Heart left ventricle (tissue), 16 donors: ENCODE results near the gene SIGLEC15. TPM values are rescaled to one million over a fixed set of nuclear protein-coding genes. Genes with fewer than 3 reads are reported as not detected.

ENCODE experiments used
- ATAC-seq, 4 donors: fragments of 200-7000 bp; cut with Tn5 transposase; one replicate each; pipeline ENCODE4 v1.9.1; 2020 to 2022; ENCODE audit warnings: moderate library complexity in 4 of 4, mild to moderate bottlenecking in 3 of 4, moderate number of reproducible peaks in 1 of 4
- DNase-seq, 5 donors: peaks; one replicate each; pipeline ENCODE4 v3.0.0-alpha.2; 2020
- H3K27ac ChIP-seq, 12 donors: fragments of 200-600 bp; sonication (generic) in 4 of 12; one replicate each; pipeline versions ENCODE4 v1.5.0 to v1.8.0; 2016 to 2022; ENCODE audit warnings: mild to moderate bottlenecking in 2 of 12
- H3K27me3 ChIP-seq, 9 donors: fragments of 200-600 bp; sonication (generic) in 2 of 9; one replicate each; pipeline versions ENCODE4 v1.5.1 to v1.8.0; 2016 to 2022; ENCODE audit warnings: mild to moderate bottlenecking in 3 of 9
- H3K36me3 ChIP-seq, 9 donors: fragments of 200-600 bp; sonication (generic) in 2 of 9; one replicate each; pipeline versions ENCODE4 v1.5.0 to v1.8.0; 2018 to 2022; ENCODE audit warnings: mild to moderate bottlenecking in 2 of 9
- H3K4me1 ChIP-seq, 12 donors: fragments of 200-600 bp; sonication (generic) in 4 of 12; one replicate each; pipeline versions ENCODE4 v1.5.0 to v1.8.0; 2016 to 2022; ENCODE audit warnings: mild to moderate bottlenecking in 3 of 12
- H3K4me3 ChIP-seq, 12 donors: fragments of 200-600 bp; sonication (generic) in 4 of 12; one replicate each; pipeline versions ENCODE4 v1.5.0 to v1.8.0; 2017 to 2022; ENCODE audit warnings: mild to moderate bottlenecking in 9 of 12, moderate library complexity in 4 of 12
- H3K9me3 ChIP-seq, 12 donors: fragments of 200-600 bp; sonication (generic) in 4 of 12; one replicate each; pipeline versions ENCODE4 v1.5.0 to v1.8.0; 2016 to 2022; ENCODE audit warnings: mild to moderate bottlenecking in 1 of 12
- POLR2A ChIP-seq, 2 donors: fragments of 450-650 bp; IDR thresholded peaks; one replicate each; pipeline ENCODE4 v1.6.1; 2017; ENCODE audit warnings: antibody characterized with exemption in 2 of 2, mild to moderate bottlenecking in 2 of 2, moderate library complexity in 2 of 2
- WGBS, 4 donors: extraction: QIAGEN DNeasy Blood & Tissue Kit in 2 of 4; methylation state at CpG; one replicate each; pipeline versions ENCODE4 v1.1.5 to v1.1.7; 2013 to 2018; 5-methylcytosine and 5-hydroxymethylcytosine counted together
- intact Hi-C, 10 donors: fragments of 100-400 bp; cut with DNase I; formaldehyde crosslinking; loops; one replicate each; pipeline versions ENCODE4 v1.11.1 to v1.14.2; 2022
- polyA plus RNA-seq, 2 donors: library from polyadenylated mRNA; stranded (reverse); fragments of 200-250 nt; gene quantifications; one replicate each; pipeline ENCODE4 v1.2.3, GENCODE V29; 2013
- total RNA-seq, 9 donors: library from RNA; depleted of rRNA in 2 of 9; stranded (reverse); fragments of >200 nt in 2 of 9; fragmentation: NEBNext Ultra II Directional in 3 of 9; extraction: Animal tissue kit (Norgen Biotek cat#: 25700) in 3 of 9; gene quantifications; one replicate each; pipeline versions ENCODE4 v1.1.0 to v1.2.4, GENCODE V29; 2016 to 2023
- TF ChIP-seq, protein P1 (sequence below), 12 donors: fragments of 200-600 bp; sonication (generic) in 4 of 12; IDR thresholded peaks; one replicate each; pipeline versions ENCODE4 v1.5.0 to v1.8.0; 2018 to 2022; ENCODE audit warnings: antibody characterized with exemption in 12 of 12, mild to moderate bottlenecking in 5 of 12
- donor health status: ischemic (EF 13 %, LVEDD 7.1; RV severe dilation, severe dysfunction).
- donor health status: healthy with polysubstance abuse.
- donor health status: DM: no; HTN: yes; CAD: no.
- donor health status: DM: no; HTN: no; CAD: no.
- donor health status: ischemic (EF 25% LVEDD 6.9; RV normal size, moderate dysfunction).
- donor health status: ischemic (EF 25% LVEDD 5.7; RV mildly dilated, moderate dysfunction).
- donor health status: healthy.
- donor health status: DM: yes; HTN: yes; CAD: no.
- donor health status: ischemic (EF 35%, LVEDD 5.7; RV mildly dilated, moderate dysfunction).
- donor health status: nonischemic (EF 11% LVEDD 7.7; RV severe dilation, severe dysfunction).
- donor health status: DM: yes; HTN: yes; CAD: no.
- donor health status: PGD.
- donor health status: ischemic (EF 29% LVEDD 5.4; RV normal size, mild dysfunction).
- donor health status: nonischemic (EF 23%, LVEDD 6.1; RV moderate dilation, normal function).

The SIGLEC15 gene
- total and polyA plus RNA-seq, 11 donors, result 0.08 to 0.77 (median 0.38) TPM; not detected in 4

GRCh38 chr18:45864081-45864480 is 38.6 kb downstream of the SIGLEC15 start:
- intact Hi-C loops, result no loop called here
- H3K4me1 ChIP-seq, result no peaks in the 10 kb centered on the region
- DNase-seq (no peak), ATAC-seq (no peak)
- peaks cover 0 to 100% (median 99%) of the 10 kb centered on the region in 9 donors for H3K36me3 ChIP-seq
- no peak overlapping the region for H3K27ac ChIP-seq
- 97 to 99% (median 98%) methylated on average over 5 of the region's 5 CpGs for WGBS, 4 donors
- no peak overlapping the region for H3K4me3 ChIP-seq
- no peaks in the 10 kb centered on the region for H3K9me3 ChIP-seq
- H3K27me3 ChIP-seq, result no peaks in the 10 kb centered on the region
- no peak for TF ChIP-seq POLR2A (IDR thresholded peaks at IDR 0.05)
- TF ChIP-seq, protein P1, sequence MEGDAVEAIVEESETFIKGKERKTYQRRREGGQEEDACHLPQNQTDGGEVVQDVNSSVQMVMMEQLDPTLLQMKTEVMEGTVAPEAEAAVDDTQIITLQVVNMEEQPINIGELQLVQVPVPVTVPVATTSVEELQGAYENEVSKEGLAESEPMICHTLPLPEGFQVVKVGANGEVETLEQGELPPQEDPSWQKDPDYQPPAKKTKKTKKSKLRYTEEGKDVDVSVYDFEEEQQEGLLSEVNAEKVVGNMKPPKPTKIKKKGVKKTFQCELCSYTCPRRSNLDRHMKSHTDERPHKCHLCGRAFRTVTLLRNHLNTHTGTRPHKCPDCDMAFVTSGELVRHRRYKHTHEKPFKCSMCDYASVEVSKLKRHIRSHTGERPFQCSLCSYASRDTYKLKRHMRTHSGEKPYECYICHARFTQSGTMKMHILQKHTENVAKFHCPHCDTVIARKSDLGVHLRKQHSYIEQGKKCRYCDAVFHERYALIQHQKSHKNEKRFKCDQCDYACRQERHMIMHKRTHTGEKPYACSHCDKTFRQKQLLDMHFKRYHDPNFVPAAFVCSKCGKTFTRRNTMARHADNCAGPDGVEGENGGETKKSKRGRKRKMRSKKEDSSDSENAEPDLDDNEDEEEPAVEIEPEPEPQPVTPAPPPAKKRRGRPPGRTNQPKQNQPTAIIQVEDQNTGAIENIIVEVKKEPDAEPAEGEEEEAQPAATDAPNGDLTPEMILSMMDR (IDR thresholded peaks at IDR 0.05), result no peak

DNA sequence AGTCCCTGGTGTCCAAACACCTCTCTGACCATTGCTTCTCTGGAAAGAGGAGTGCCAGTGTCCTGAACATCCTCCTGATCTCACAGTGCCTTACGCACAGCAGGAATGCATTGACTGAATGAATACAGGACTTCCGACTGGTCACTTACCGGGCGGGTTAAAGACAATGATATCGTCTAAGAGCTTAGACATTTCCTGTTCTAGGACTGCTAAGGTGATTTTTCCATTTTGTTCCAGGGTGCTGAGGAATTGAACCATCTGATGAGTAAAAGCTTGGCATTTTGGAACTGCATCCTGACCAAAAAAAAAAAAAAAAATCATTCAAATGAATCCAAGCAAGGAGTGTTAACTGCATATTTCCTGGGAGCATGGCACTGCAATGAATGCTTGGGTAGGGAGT is 40.0 kb downstream of the SIGLEC15 start:
- no peak for ATAC-seq

DNA sequence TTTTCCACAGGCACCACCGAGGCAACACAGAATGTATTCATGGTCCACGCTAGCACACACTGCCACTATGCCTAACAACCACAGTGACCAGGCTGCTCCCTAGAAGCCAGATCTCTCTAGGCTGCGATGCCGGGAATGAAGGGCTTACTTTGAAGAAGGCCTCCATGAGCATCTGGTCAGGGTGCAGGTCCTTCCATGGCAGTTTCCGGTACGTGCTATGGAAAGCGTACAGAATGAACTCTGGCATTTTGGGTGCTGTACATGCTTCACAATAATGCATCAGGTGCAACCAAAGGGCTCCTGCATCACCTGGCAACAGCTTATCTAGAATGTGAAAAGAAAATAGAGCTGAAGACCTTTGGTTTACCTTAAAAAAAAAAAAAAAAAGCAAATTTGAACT is 44.9 kb downstream of the SIGLEC15 start:
- Histone ChIP-seq H3K27me3 (no peaks in the 10 kb centered on the region), H3K27ac (no peak overlapping the region), H3K4me3 (no peak overlapping the region), H3K9me3 (no peaks in the 10 kb centered on the region), H3K36me3 (peaks cover 0 to 99% (median 93%) of the 10 kb centered on the region in 9 donors), H3K4me1 (no peaks in the 10 kb centered on the region)
- intact Hi-C loops, result no loop called here
- 94 to 96% (median 96%) methylated on average over 7 of the region's 7 CpGs for WGBS, 4 donors
- DNase-seq (no peak), ATAC-seq (no peak)
- TF ChIP-seq POLR2A (IDR thresholded peaks at IDR 0.05), result no peak

More for the DNA sequence above, 40.0 kb downstream of the SIGLEC15 start:
- Histone ChIP-seq H3K27ac (no peak overlapping the region), H3K4me3 (no peak overlapping the region), H3K36me3 (peaks cover 0 to 100% (median 99%) of the 10 kb centered on the region in 9 donors), H3K9me3 (no peaks in the 10 kb centered on the region), H3K4me1 (no peaks in the 10 kb centered on the region), H3K27me3 (no peaks in the 10 kb centered on the region)
- no peak for TF ChIP-seq POLR2A (IDR thresholded peaks at IDR 0.05)
- TF ChIP-seq, protein P1 (IDR thresholded peaks at IDR 0.05), result no peak
- no peak for DNase-seq
- intact Hi-C loops, result loop anchor here in 1 of 10 donors (5.0 kb wide), 1 partner anchor 37 kb away; no protein-coding TSS in a partner anchor
- WGBS, 4 donors, result 93 to 96% (median 95%) methylated on average over 5 of the region's 5 CpGs

GRCh38 chr18:45871431-45872084 is 46.1 kb downstream of the SIGLEC15 start:
- no peak for ATAC-seq
- H3K4me1 ChIP-seq, result no peaks in the 10 kb centered on the region
- no peak for TF ChIP-seq POLR2A (IDR thresholded peaks at IDR 0.05)
- TF ChIP-seq, protein P1 (IDR thresholded peaks at IDR 0.05), result no peak
- intact Hi-C loops, result no loop called here
- 76 to 83% (median 80%) methylated on average over 5 of the region's 5 CpGs for WGBS, 4 donors
- H3K36me3 ChIP-seq, result peaks cover 0 to 98% (median 93%) of the 10 kb centered on the region in 9 donors
- H3K27ac ChIP-seq, result no peak overlapping the region
- H3K4me3 ChIP-seq, result no peak overlapping the region
- H3K27me3 ChIP-seq, result no peaks in the 10 kb centered on the region
- DNase-seq, result no peak
- H3K9me3 ChIP-seq, result no peaks in the 10 kb centered on the region
